GM19328 (cell line): ENCODE results near the gene CNPY4.

Experiments used
- ATAC-seq: cut with Tn5 transposase; IDR thresholded peaks from one replicate; pipeline ENCODE4 v1.9.1; 2021; ENCODE audit warnings: mild to moderate bottlenecking, moderate library complexity; ENCODE audit not compliant: unreplicated experiment

CNPY4 gene

GRCh38 chr7:100166317-100166940 is 47.0 kb downstream of the CNPY4 start:
- ATAC-seq, result no peak

GRCh38 chr7:100166970-100167911 is 47.8 kb downstream of the CNPY4 start:
- ATAC-seq, result no peak

- ATAC-seq, result no peak
Observed at GRCh38 chr7:100167912-100168323, 48.5 kb downstream of the CNPY4 start.

GRCh38 chr7:100169147-100169850 is 49.9 kb downstream of the CNPY4 start:
- ATAC-seq, result no peak

- ATAC-seq, result no peak
Observed at GRCh38 chr7:100170101-100170897, 50.9 kb downstream of the CNPY4 start.

- ATAC-seq, result no peak
Observed at GRCh38 chr7:100171087-100171681, 51.8 kb downstream of the CNPY4 start.

GRCh38 chr7:100171840-100172239 is 52.4 kb downstream of the CNPY4 start:
- ATAC-seq, result no peak

GRCh38 chr7:100173806-100174495 is 54.5 kb downstream of the CNPY4 start:
- no peak for ATAC-seq

- no peak for ATAC-seq
Observed at GRCh38 chr7:100174582-100174981, 55.1 kb downstream of the CNPY4 start.
